Thyroid gland (tissue), 4 donors: Measurements from ENCODE around the gene PDE11A.

Source experiments
- POLR2A ChIP-seq, 2 donors: fragments of 450-650 bp; IDR thresholded peaks; one replicate each; pipeline ENCODE4 v1.6.1; 2017; ENCODE audit warnings: antibody characterized with exemption in 2 of 2, mild to moderate bottlenecking in 2 of 2, moderate library complexity in 1 of 2
- TF ChIP-seq, protein P1 (sequence below), 6 experiments: fragments of 200-600 bp in 3 of 6; fragments of 450-650 bp in 3 of 6; sonication (generic) in 3 of 6; IDR thresholded peaks; one replicate each; pipeline ENCODE4 v1.5.1; 2016 to 2019; ENCODE audit warnings: antibody characterized with exemption in 6 of 6, mild to moderate bottlenecking in 2 of 6, inconsistent platforms in 1 of 6, moderate library complexity in 1 of 6

DNA sequence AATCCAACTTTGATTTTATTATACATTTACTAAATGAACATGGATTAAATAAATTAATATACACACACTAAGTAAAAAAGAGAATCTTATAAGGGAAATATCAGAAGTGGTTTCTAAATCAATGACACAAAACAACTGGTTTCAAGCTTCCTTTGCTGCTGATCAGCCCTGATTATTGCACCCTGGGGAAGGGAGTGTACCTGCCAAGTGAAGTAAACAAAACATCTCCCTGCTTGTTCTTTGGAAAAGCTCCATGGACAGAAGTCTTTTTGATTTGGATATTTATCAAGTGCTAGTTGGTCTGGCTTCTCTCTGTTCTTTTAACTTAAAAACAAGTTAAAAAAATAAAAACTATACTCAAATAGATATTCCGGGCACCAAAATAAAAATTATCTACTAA, 190.1 kb downstream of the PDE11A start:
- TF ChIP-seq, protein P1, sequence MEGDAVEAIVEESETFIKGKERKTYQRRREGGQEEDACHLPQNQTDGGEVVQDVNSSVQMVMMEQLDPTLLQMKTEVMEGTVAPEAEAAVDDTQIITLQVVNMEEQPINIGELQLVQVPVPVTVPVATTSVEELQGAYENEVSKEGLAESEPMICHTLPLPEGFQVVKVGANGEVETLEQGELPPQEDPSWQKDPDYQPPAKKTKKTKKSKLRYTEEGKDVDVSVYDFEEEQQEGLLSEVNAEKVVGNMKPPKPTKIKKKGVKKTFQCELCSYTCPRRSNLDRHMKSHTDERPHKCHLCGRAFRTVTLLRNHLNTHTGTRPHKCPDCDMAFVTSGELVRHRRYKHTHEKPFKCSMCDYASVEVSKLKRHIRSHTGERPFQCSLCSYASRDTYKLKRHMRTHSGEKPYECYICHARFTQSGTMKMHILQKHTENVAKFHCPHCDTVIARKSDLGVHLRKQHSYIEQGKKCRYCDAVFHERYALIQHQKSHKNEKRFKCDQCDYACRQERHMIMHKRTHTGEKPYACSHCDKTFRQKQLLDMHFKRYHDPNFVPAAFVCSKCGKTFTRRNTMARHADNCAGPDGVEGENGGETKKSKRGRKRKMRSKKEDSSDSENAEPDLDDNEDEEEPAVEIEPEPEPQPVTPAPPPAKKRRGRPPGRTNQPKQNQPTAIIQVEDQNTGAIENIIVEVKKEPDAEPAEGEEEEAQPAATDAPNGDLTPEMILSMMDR (IDR thresholded peaks at IDR 0.05), result no peak
- TF ChIP-seq POLR2A (IDR thresholded peaks at IDR 0.05), result no peak
